Osteoblast (primary cell): ENCODE data around the gene SENP8. TPM values are rescaled to one million over a fixed set of nuclear protein-coding genes. Genes with fewer than 3 reads are reported as not detected.
A peak's percentile ranks its signal among the peaks of the same experiment; 100 is the strongest.

Experiments used
- DNase-seq: peaks from one replicate; pipeline ENCODE4 v3.0.0; 2011; ENCODE audit warnings: low spot score, mixed read lengths; ENCODE audit not compliant: insufficient read length; ENCODE audit errors: missing footprints
- H2AFZ ChIP-seq: 2 replicates; pipeline ENCODE4 v1.6.0; 2011; ENCODE audit warnings: mild to moderate bottlenecking, low read length
- H3K27ac ChIP-seq: 2 replicates; pipeline ENCODE4 v1.5.1; 2011; ENCODE audit warnings: mild to moderate bottlenecking, low read depth, low read length, moderate library complexity
- H3K27me3 ChIP-seq: 2 replicates; pipeline ENCODE4 v1.6.0; 2012; ENCODE audit warnings: mild to moderate bottlenecking, control low read depth, inconsistent platforms, low read length, moderate library complexity; ENCODE audit not compliant: insufficient read depth
- H3K36me3 ChIP-seq: 2 replicates; pipeline ENCODE4 v1.5.1; 2011; ENCODE audit warnings: mild to moderate bottlenecking, low read length, control low read depth, moderate library complexity; ENCODE audit not compliant: insufficient read depth
- H3K4me1 ChIP-seq: 2 replicates; pipeline ENCODE4 v1.5.1; 2011; ENCODE audit warnings: mild to moderate bottlenecking, low read length, control low read depth, moderate library complexity; ENCODE audit not compliant: insufficient read depth
- H3K4me2 ChIP-seq: 2 replicates; pipeline ENCODE4 v1.6.0; 2011; ENCODE audit warnings: mild to moderate bottlenecking, low read length; ENCODE audit not compliant: insufficient read depth
- H3K4me3 ChIP-seq: fragments of 200-600 bp; sonication (generic); 3 replicates; pipeline ENCODE4 v1.5.1; 2012; ENCODE audit warnings: mild to moderate bottlenecking, low read length, inconsistent platforms; ENCODE audit not compliant: insufficient read depth
- H3K79me2 ChIP-seq: 2 replicates; pipeline ENCODE4 v1.6.0; 2012; ENCODE audit warnings: mild to moderate bottlenecking, low read length, control low read depth, inconsistent platforms; ENCODE audit not compliant: insufficient read depth
- H3K9me3 ChIP-seq: 2 replicates; pipeline ENCODE4 v1.5.1; 2011; ENCODE audit warnings: low read depth, low read length, control low read depth
- H4K20me1 ChIP-seq: 2 replicates; pipeline ENCODE4 v1.6.0; 2012; ENCODE audit warnings: mild to moderate bottlenecking, low read length, control low read depth; ENCODE audit not compliant: insufficient read depth
- total RNA-seq: library from RNA; depleted of rRNA; stranded (reverse); fragments of >200 nt; gene quantifications from 2 replicates; pipeline ENCODE4 v1.2.3, GENCODE V29; 2012
- TF ChIP-seq, protein P1 (sequence below): IDR thresholded peaks from 2 replicates; pipeline ENCODE4 v1.5.1; 2011; ENCODE audit warnings: mild to moderate bottlenecking, low read depth, low read length, moderate library complexity; ENCODE audit errors: extremely low read depth

Gene SENP8
- total RNA-seq, 1 donor: 2.5 TPM

- TF ChIP-seq, protein P1, sequence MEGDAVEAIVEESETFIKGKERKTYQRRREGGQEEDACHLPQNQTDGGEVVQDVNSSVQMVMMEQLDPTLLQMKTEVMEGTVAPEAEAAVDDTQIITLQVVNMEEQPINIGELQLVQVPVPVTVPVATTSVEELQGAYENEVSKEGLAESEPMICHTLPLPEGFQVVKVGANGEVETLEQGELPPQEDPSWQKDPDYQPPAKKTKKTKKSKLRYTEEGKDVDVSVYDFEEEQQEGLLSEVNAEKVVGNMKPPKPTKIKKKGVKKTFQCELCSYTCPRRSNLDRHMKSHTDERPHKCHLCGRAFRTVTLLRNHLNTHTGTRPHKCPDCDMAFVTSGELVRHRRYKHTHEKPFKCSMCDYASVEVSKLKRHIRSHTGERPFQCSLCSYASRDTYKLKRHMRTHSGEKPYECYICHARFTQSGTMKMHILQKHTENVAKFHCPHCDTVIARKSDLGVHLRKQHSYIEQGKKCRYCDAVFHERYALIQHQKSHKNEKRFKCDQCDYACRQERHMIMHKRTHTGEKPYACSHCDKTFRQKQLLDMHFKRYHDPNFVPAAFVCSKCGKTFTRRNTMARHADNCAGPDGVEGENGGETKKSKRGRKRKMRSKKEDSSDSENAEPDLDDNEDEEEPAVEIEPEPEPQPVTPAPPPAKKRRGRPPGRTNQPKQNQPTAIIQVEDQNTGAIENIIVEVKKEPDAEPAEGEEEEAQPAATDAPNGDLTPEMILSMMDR: no peak
- H3K4me3 ChIP-seq: no peak overlapping the region
- H3K27me3 ChIP-seq: peaks cover 27% of the 10 kb centered on the region
- no peak overlapping the region for H3K4me2 ChIP-seq
- no peaks in the 10 kb centered on the region for H3K36me3 ChIP-seq
- peak; percentile 36 for DNase-seq
- H3K9me3 ChIP-seq: no peaks in the 10 kb centered on the region
- H4K20me1 ChIP-seq: no peaks in the 10 kb centered on the region
- peaks cover 4% of the 10 kb centered on the region for H3K4me1 ChIP-seq
- H2AFZ ChIP-seq: no peak overlapping the region
- no peaks in the 10 kb centered on the region for H3K79me2 ChIP-seq
- no peak overlapping the region for H3K27ac ChIP-seq
These were observed 62.6 kb downstream of the SENP8 start for GRCh38 chr15:72180761-72181324.

GRCh38 chr15:72182244-72182643, 64.0 kb downstream of the SENP8 start:
- no peak overlapping the region for H3K27ac ChIP-seq
- H4K20me1 ChIP-seq: no peaks in the 10 kb centered on the region
- H3K4me1 ChIP-seq: peaks cover 4% of the 10 kb centered on the region
- no peaks in the 10 kb centered on the region for H3K79me2 ChIP-seq
- no peak overlapping the region for H3K4me2 ChIP-seq
- H3K36me3 ChIP-seq: no peaks in the 10 kb centered on the region
- DNase-seq: no peak
- H3K4me3 ChIP-seq: no peak overlapping the region
- H3K9me3 ChIP-seq: no peaks in the 10 kb centered on the region
- TF ChIP-seq, protein P1: no peak
- no peak overlapping the region for H2AFZ ChIP-seq
- peaks cover 25% of the 10 kb centered on the region for H3K27me3 ChIP-seq

- no peak overlapping the region for H3K27ac ChIP-seq
- H3K4me3 ChIP-seq: no peak overlapping the region
- TF ChIP-seq, protein P1: no peak
- no peaks in the 10 kb centered on the region for H3K79me2 ChIP-seq
- H3K4me2 ChIP-seq: no peak overlapping the region
- peaks cover 4% of the 10 kb centered on the region for H3K4me1 ChIP-seq
- no peaks in the 10 kb centered on the region for H3K36me3 ChIP-seq
- no peaks in the 10 kb centered on the region for H3K9me3 ChIP-seq
- DNase-seq: peak; percentile 22
- H3K27me3 ChIP-seq: peaks cover 28% of the 10 kb centered on the region
- no peak overlapping the region for H2AFZ ChIP-seq
- no peaks in the 10 kb centered on the region for H4K20me1 ChIP-seq
These were observed 64.5 kb downstream of the SENP8 start for GRCh38 chr15:72182673-72183072.

GRCh38 chr15:72183781-72184164, 65.6 kb downstream of the SENP8 start:
- peaks cover 4% of the 10 kb centered on the region for H3K4me1 ChIP-seq
- H2AFZ ChIP-seq: peak overlapping the region; percentile 77
- H3K4me3 ChIP-seq: peak overlapping the region; percentile 60
- H3K27ac ChIP-seq: no peak overlapping the region
- H3K36me3 ChIP-seq: no peaks in the 10 kb centered on the region
- TF ChIP-seq, protein P1: no peak
- H3K27me3 ChIP-seq: peaks cover 24% of the 10 kb centered on the region
- no peaks in the 10 kb centered on the region for H4K20me1 ChIP-seq
- no peak for DNase-seq
- no peaks in the 10 kb centered on the region for H3K9me3 ChIP-seq
- peak overlapping the region; percentile 77 for H3K4me2 ChIP-seq
- H3K79me2 ChIP-seq: no peaks in the 10 kb centered on the region
